Endothelial cell of umbilical vein (primary cell): ENCODE data around the gene PDE1A. TPM values are rescaled to one million over a fixed set of nuclear protein-coding genes. Genes with fewer than 3 reads are reported as not detected.

Source experiments
- BruUV-seq: library from RNA; stranded (reverse); fragments of 400-500 nt; replicated peaks from 2 replicates; lab custom pipeline; 2021; lab: Mats Ljungman, UMichigan
- CTCF ChIA-PET: fragments of 300-600, 350-600 bp; sonication (Branson Sonifier 250); formaldehyde crosslinking; loops from one replicate; lab custom pipeline; 2021; ENCODE audit warnings: antibody characterized with exemption, inconsistent platforms; lab: Charles Lee
- POLR2A ChIA-PET: fragments of 300-600, 350-600 bp; sonication (Branson Sonifier 250); formaldehyde crosslinking; loops from one replicate; lab custom pipeline; 2021; ENCODE audit warnings: antibody characterized with exemption, inconsistent platforms; lab: Charles Lee
- DNase-seq: peaks from one replicate; pipeline ENCODE4 v3.0.0-alpha.2; 2011; ENCODE audit warnings: low read depth, low spot score
- FAIRE-seq: peaks from 2 replicates; lab custom pipeline; 2011; peaks lifted over from hg19 to GRCh38; lab: Jason Lieb, UNC
- H2AFZ ChIP-seq: 2 replicates; pipeline ENCODE4 v1.6.0; 2012; ENCODE audit warnings: low read depth, low read length, control low read depth, inconsistent platforms
- H3K27ac ChIP-seq: 2 replicates; pipeline ENCODE4 v1.5.1; 2011; ENCODE audit warnings: low read depth, mild to moderate bottlenecking, control low read depth, low read length, moderate library complexity; ENCODE audit not compliant: insufficient read depth
- H3K27me3 ChIP-seq, 2 experiments: 2 replicates each; pipeline versions ENCODE4 v1.6.0 to v1.6.1; 2011; ENCODE audit warnings: low read length in 2 of 2, mixed read lengths in 1 of 2; ENCODE audit not compliant: control insufficient read depth in 2 of 2, insufficient read depth in 2 of 2
- H3K36me3 ChIP-seq, 2 experiments: 2 replicates in 1 of 2; 3 replicates in 1 of 2; pipeline ENCODE4 v1.5.1; 2011; ENCODE audit warnings: low read length in 2 of 2, mild to moderate bottlenecking in 1 of 2, moderate library complexity in 1 of 2; ENCODE audit not compliant: control insufficient read depth in 2 of 2, insufficient read depth in 2 of 2; ENCODE audit errors: extremely low read depth in 1 of 2
- H3K4me1 ChIP-seq: 3 replicates; pipeline ENCODE4 v1.5.1; 2011; ENCODE audit warnings: mild to moderate bottlenecking, low read length; ENCODE audit not compliant: control insufficient read depth, insufficient read depth; ENCODE audit errors: extremely low read depth
- H3K4me2 ChIP-seq: 2 replicates; pipeline ENCODE4 v1.6.1; 2011; ENCODE audit warnings: low read length, control low read depth, mixed read lengths; ENCODE audit not compliant: insufficient read depth
- H3K4me3 ChIP-seq, 3 experiments: fragments of 200-600 bp in 1 of 3; sonication (generic), shearing (Covaris generic) in 1 of 3; replicated peaks in 1 of 3; 2 replicates each; pipeline ENCODE4 v1.5.1; 2011 to 2016; ENCODE audit warnings: control low read depth in 3 of 3, low read length in 3 of 3, mild to moderate bottlenecking in 2 of 3, inconsistent platforms in 1 of 3, low read depth in 1 of 3, moderate library complexity in 1 of 3; ENCODE audit not compliant: insufficient read depth in 1 of 3
- H3K79me2 ChIP-seq: 2 replicates; pipeline ENCODE4 v1.6.0; 2012; ENCODE audit warnings: low read length, inconsistent platforms; ENCODE audit not compliant: control insufficient read depth, insufficient read depth
- H3K9ac ChIP-seq: replicated peaks from 2 replicates; pipeline ENCODE3; 2011; ENCODE audit warnings: low read length, control low read depth; ENCODE audit not compliant: insufficient read depth; ENCODE audit errors: extremely low read depth
- H3K9me1 ChIP-seq: replicated peaks from 3 replicates; pipeline ENCODE4 v1.6.0; 2011; ENCODE audit warnings: mild to moderate bottlenecking, low read length; ENCODE audit not compliant: control insufficient read depth, insufficient read depth; ENCODE audit errors: extremely low read depth
- H3K9me3 ChIP-seq: replicated peaks from 2 replicates; pipeline ENCODE4 v1.5.1; 2012; ENCODE audit warnings: low read length, inconsistent platforms; ENCODE audit not compliant: control insufficient read depth, insufficient read depth
- H4K20me1 ChIP-seq: replicated peaks from 2 replicates; pipeline ENCODE3; 2011; ENCODE audit warnings: mild to moderate bottlenecking, low read length; ENCODE audit not compliant: control insufficient read depth, insufficient read depth; ENCODE audit errors: extremely low read depth
- CTCF ChIP-seq, 2 donors: IDR thresholded peaks; 1 replicate in 1 of 2; 2 replicates in 1 of 2; pipeline ENCODE4 v1.5.1; 2011; ENCODE audit warnings: low read length in 2 of 2, mild to moderate bottlenecking in 2 of 2, moderate library complexity in 2 of 2, control low read depth in 1 of 2, inconsistent platforms in 1 of 2, low read depth in 1 of 2; ENCODE audit not compliant: insufficient read depth in 1 of 2; ENCODE audit errors: extremely low read depth in 1 of 2
- EZH2 ChIP-seq: IDR thresholded peaks from 2 replicates; pipeline ENCODE4 v1.6.1; 2012; ENCODE audit warnings: borderline replicate concordance, low read depth, mild to moderate bottlenecking, moderate library complexity, low read length, inconsistent platforms; ENCODE audit not compliant: severe bottlenecking
- FOS ChIP-seq: IDR thresholded peaks from 2 replicates; pipeline ENCODE4 v1.6.1; 2011; ENCODE audit warnings: mild to moderate bottlenecking, low read length, moderate library complexity, borderline replicate concordance; ENCODE audit not compliant: insufficient read depth
- GATA2 ChIP-seq: IDR thresholded peaks from 2 replicates; pipeline ENCODE4 v1.7.0; 2011; ENCODE audit warnings: low read depth, mild to moderate bottlenecking, moderate library complexity, mixed read lengths, low read length; ENCODE audit not compliant: insufficient read length, insufficient read depth
- JUN ChIP-seq: IDR thresholded peaks from 2 replicates; pipeline ENCODE4 v1.6.1; 2011; ENCODE audit warnings: borderline replicate concordance, low read depth; ENCODE audit not compliant: insufficient read length, insufficient read depth
- MYC ChIP-seq: IDR thresholded peaks from one replicate; pipeline ENCODE4 v1.6.1; 2011; ENCODE audit warnings: mild to moderate bottlenecking, low read depth, low read length
- POLR2A ChIP-seq: IDR thresholded peaks from 2 replicates; pipeline ENCODE4 v1.6.1; 2012; ENCODE audit warnings: low read depth, mild to moderate bottlenecking, control low read depth, low read length
- POLR2AphosphoS5 ChIP-seq: IDR thresholded peaks from 2 replicates; pipeline ENCODE4 v1.6.1; 2012; ENCODE audit warnings: low read depth, mild to moderate bottlenecking, control low read depth, low read length, moderate library complexity; ENCODE audit not compliant: insufficient read depth
- dilution Hi-C: fragments of 300-500 bp; cut with MboI; formaldehyde crosslinking; loops from one replicate; pipeline ENCODE4 v1.15.0; 2019; ENCODE audit warnings: low sequenced_read_pairs; ENCODE audit not compliant: extremely low pct_ligation_motif_present
- intact Hi-C: fragments of 100-400 bp; cut with micrococcal nuclease; formaldehyde crosslinking; loops from one replicate; pipeline ENCODE4 v1.10.0; 2022
- polyA plus RNA-seq, 4 experiments: library from polyadenylated mRNA; depleted of rRNA in 3 of 4; stranded (reverse) in 3 of 4; unstranded in 1 of 4; fragments of >200 nt; gene quantifications; 2 replicates each; pipeline versions ENCODE4 v1.2.1 to v1.2.3, GENCODE V29; 2011 to 2012; ENCODE audit warnings: missing spikeins in 1 of 4
- total RNA-seq: library from RNA; stranded (reverse); gene quantifications from 2 replicates; pipeline ENCODE4 v1.2.3, GENCODE V29; 2021
- TF ChIP-seq, protein P1 (sequence below): IDR thresholded peaks from 2 replicates; pipeline ENCODE4 v1.6.1; 2011; ENCODE audit not compliant: insufficient read depth, insufficient read length

Gene PDE1A
- total and polyA plus RNA-seq, 2 donors (not counting 3 experiments of a cell fraction or from before 2014, with no cell fraction given), result 0.43 to 0.49 TPM

DNA sequence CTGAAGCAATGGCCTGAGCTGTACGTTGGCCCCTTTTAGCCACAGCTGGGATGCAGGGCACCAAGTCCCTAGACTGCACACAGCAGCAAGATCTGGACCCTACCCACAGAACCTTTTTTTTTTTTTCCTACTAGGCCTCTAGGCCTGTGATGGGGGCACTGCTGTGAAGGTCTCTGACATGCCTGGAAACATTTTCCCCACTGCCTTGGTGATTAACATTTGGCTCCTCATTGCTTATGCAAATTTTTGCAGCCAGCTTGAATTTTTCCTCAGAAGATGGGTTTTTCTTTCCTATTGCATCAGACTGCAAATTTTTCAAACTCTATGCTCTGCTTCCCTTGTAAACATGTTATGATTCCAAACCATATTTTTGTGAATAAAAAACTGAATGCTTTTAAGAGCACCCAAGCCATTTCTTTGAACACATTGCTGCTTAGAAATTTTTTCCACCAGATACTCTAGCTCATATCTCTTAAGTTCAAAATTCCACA lies 33.5 kb downstream of the PDE1A start:
- Histone ChIP-seq H3K9me1 (no peaks in the 10 kb centered on the region), H3K36me3 (no peaks in the 10 kb centered on the region), H3K4me3 (no peak overlapping the region), H3K9ac (no peak overlapping the region), H2AFZ (no peak overlapping the region), H3K27ac (no peak overlapping the region), H4K20me1 (no peaks in the 10 kb centered on the region), H3K4me2 (no peak overlapping the region), H3K27me3 (no peaks in the 10 kb centered on the region), H3K79me2 (no peaks in the 10 kb centered on the region), H3K4me1 (no peaks in the 10 kb centered on the region), H3K9me3 (no peaks in the 10 kb centered on the region)
- no peak for FAIRE-seq
- CTCF ChIA-PET, result no interaction called here
- DNase-seq, result no peak
- BruUV-seq, result no TSS peak
- dilution Hi-C loops, result no loop called here
- POLR2A ChIA-PET, result no interaction called here
- TF ChIP-seq GATA2, result no peak
- TF ChIP-seq JUN, result no peak
- intact Hi-C loops, result no loop called here

DNA sequence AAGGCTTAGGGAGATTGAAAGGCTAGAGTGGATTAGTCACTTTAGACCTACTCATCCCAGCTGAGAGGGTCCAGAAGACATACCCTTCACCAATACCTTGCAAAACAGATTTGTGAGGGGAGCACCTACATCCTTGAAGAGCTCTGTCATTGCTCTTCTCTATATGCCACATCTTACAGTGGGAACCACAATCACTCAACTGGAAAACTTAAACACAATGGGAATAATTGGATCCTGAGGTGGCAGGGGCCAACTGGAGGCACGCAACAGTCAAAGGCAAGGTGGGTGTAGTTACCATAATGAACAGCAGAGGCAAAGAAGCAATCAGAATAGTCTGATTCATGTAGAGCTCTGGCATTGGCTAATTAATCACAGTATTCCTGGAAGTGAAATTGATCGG lies 35.4 kb downstream of the PDE1A start:
- FAIRE-seq (no peak), DNase-seq (no peak)
- Histone ChIP-seq H4K20me1 (no peaks in the 10 kb centered on the region), H3K9me1 (no peaks in the 10 kb centered on the region), H3K4me1 (no peaks in the 10 kb centered on the region), H2AFZ (no peak overlapping the region), H3K4me2 (no peak overlapping the region), H3K36me3 (no peaks in the 10 kb centered on the region), H3K27ac (no peak overlapping the region), H3K9me3 (no peaks in the 10 kb centered on the region), H3K27me3 (no peaks in the 10 kb centered on the region), H3K79me2 (no peaks in the 10 kb centered on the region), H3K4me3 (no peak overlapping the region), H3K9ac (no peak overlapping the region)
- dilution Hi-C loops, result no loop called here
- intact Hi-C loops, result no loop called here
- POLR2A ChIA-PET, result no interaction called here
- CTCF ChIA-PET, result no interaction called here
- no peak for TF ChIP-seq POLR2A
- no peak for TF ChIP-seq GATA2
- no peak for TF ChIP-seq MYC
- TF ChIP-seq FOS, result no peak
- TF ChIP-seq EZH2, result no peak
- no peak for TF ChIP-seq JUN
- no peak for TF ChIP-seq CTCF (IDR thresholded peaks at IDR 0.05; ENCODE audit: extremely low read depth in 1 of 2, insufficient read depth in 1 of 2, low read depth in 1 of 2, low read length in 2 of 2)
- TF ChIP-seq, protein P1, sequence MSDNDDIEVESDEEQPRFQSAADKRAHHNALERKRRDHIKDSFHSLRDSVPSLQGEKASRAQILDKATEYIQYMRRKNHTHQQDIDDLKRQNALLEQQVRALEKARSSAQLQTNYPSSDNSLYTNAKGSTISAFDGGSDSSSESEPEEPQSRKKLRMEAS, result no peak
- TF ChIP-seq POLR2AphosphoS5, result no peak
- BruUV-seq, result no TSS peak
